Parathyroid adenoma (tissue), 2 donors: ENCODE data around the gene DLD.

Source experiments
- H2AFZ ChIP-seq: fragments of 300-600 bp; sonication (generic); one replicate; pipeline ENCODE4 v1.7.0; 2017; ENCODE audit warnings: antibody characterized with exemption, mild to moderate bottlenecking
- H3K27ac ChIP-seq: fragments of 300-600 bp; sonication (generic); one replicate; pipeline ENCODE4 v1.7.0; 2017
- H3K27me3 ChIP-seq: fragments of 300-600 bp; sonication (generic); one replicate; pipeline ENCODE4 v1.7.0; 2017; ENCODE audit warnings: low read length; ENCODE audit not compliant: control insufficient read depth, insufficient read depth
- H3K36me3 ChIP-seq: fragments of 300-600 bp; sonication (generic); one replicate; pipeline ENCODE4 v1.7.0; 2017; ENCODE audit warnings: low read length; ENCODE audit not compliant: control insufficient read depth, insufficient read depth
- H3K4me1 ChIP-seq: fragments of 300-600 bp; sonication (generic); one replicate; pipeline ENCODE4 v1.7.0; 2017; ENCODE audit warnings: control low read depth
- H3K4me2 ChIP-seq: fragments of 300-600 bp; sonication (generic); one replicate; pipeline ENCODE4 v1.7.0; 2017; ENCODE audit warnings: low read length
- H3K4me3 ChIP-seq: fragments of 300-600 bp; sonication (generic); one replicate; pipeline ENCODE4 v1.7.0; 2017; ENCODE audit warnings: low read depth, low read length
- H3K79me2 ChIP-seq: fragments of 300-600 bp; sonication (generic); one replicate; pipeline ENCODE4 v1.7.0; 2017; ENCODE audit warnings: control low read depth
- H3K9ac ChIP-seq: fragments of 300-600 bp; sonication (generic); one replicate; pipeline ENCODE4 v1.7.0; 2017; ENCODE audit warnings: mild to moderate bottlenecking
- H3K9me3 ChIP-seq: fragments of 300-600 bp; sonication (generic); one replicate; pipeline ENCODE4 v1.7.0; 2017; ENCODE audit warnings: low read length; ENCODE audit not compliant: control insufficient read depth
- TF ChIP-seq, protein P1 (sequence below): fragments of 300-600 bp; sonication (generic); IDR thresholded peaks from one replicate; pipeline ENCODE4 v1.7.0; 2017; ENCODE audit warnings: antibody characterized with exemption, mild to moderate bottlenecking
- donor health status: primary hyperparathyroidism.

DLD gene

DNA sequence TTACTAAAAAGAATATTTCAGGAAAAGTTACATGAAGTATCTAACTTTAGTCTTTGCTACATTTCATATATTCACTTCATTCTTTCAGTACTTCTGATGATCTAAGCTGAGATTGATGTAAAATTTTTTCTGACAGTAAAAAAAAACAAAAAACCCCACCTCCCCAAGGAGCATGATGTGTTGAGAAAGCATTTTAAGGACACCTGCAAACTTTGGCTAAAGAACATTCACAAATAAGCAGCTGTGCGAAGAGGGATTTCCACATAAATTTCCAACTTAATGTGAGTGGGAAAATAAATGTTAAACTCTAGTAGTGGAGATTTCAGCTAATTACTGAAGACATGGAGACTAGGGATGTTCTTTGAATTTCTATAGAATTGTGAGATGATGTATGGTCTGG lies 35.5 kb downstream of the DLD start:
- Histone ChIP-seq H3K4me2 (no peak overlapping the region), H3K4me3 (no peak overlapping the region), H3K9ac (no peak overlapping the region), H3K4me1 (no peaks in the 10 kb centered on the region), H3K79me2 (no peaks in the 10 kb centered on the region), H3K9me3 (no peaks in the 10 kb centered on the region), H3K27ac (no peak overlapping the region), H3K27me3 (no peaks in the 10 kb centered on the region), H2AFZ (no peak overlapping the region), H3K36me3 (no peaks in the 10 kb centered on the region)
- TF ChIP-seq, protein P1, sequence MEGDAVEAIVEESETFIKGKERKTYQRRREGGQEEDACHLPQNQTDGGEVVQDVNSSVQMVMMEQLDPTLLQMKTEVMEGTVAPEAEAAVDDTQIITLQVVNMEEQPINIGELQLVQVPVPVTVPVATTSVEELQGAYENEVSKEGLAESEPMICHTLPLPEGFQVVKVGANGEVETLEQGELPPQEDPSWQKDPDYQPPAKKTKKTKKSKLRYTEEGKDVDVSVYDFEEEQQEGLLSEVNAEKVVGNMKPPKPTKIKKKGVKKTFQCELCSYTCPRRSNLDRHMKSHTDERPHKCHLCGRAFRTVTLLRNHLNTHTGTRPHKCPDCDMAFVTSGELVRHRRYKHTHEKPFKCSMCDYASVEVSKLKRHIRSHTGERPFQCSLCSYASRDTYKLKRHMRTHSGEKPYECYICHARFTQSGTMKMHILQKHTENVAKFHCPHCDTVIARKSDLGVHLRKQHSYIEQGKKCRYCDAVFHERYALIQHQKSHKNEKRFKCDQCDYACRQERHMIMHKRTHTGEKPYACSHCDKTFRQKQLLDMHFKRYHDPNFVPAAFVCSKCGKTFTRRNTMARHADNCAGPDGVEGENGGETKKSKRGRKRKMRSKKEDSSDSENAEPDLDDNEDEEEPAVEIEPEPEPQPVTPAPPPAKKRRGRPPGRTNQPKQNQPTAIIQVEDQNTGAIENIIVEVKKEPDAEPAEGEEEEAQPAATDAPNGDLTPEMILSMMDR, result no peak

DNA sequence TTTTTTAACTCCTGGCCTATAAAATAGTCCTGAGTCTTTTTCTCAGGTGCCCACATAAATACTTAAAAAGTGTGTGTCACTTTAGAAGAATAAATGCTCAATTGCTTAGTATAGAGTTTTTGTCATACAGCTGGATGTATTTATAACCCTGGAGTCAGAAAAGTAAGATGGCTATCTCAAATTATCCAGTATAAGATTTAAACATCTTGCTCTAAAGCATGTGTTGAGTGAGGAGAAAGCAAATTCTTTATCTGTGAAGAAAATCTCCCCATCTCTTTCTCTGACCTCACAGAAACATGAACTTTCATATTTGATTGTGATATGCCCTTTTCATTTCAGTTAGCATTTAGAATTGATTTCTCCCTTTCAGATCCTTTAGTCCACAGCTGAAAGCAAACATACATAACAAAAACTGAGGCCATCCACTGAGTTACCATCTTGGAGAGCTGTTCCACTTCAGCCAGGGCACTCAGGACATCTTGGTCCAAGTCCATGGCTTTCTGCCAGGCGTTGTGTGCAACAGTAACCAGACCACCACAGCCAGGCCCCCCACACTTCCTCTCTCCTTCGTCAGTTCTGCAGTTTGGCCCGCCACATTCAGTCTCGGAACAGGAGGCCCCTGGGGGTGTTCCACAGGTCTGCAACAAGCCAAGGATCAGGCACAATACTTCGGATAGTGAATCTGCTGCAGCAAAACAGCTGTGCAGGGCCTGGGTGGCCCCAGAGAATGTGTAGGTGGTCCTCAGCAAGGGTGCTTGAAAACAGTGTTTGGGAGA lies 40.9 kb downstream of the DLD start:
- H3K27ac ChIP-seq, result no peak overlapping the region
- H3K4me3 ChIP-seq, result no peak overlapping the region
- no peaks in the 10 kb centered on the region for H3K4me1 ChIP-seq
- TF ChIP-seq, protein P1, result no peak
- no peaks in the 10 kb centered on the region for H3K27me3 ChIP-seq
- no peak overlapping the region for H3K9ac ChIP-seq
- no peak overlapping the region for H2AFZ ChIP-seq
- no peaks in the 10 kb centered on the region for H3K9me3 ChIP-seq
- no peaks in the 10 kb centered on the region for H3K36me3 ChIP-seq
- no peaks in the 10 kb centered on the region for H3K79me2 ChIP-seq
- H3K4me2 ChIP-seq, result no peak overlapping the region

DNA sequence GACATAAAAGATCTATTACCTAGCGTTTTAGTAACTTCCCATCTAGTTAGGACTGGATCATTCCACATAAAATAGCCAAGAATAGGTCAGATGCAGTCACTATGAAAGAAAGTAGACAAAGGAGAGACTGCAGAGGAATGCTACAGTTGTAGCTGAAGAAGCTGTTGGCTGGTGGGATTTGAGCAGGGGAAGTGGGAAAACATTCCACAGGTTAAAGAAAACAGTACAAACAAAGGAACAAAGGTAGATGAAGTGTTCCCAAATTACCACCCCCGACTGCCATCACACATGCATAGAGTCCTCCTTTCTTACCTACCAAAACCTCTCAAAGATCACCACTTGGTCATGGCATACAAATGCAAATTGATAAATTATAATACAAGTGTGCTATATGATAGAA lies 41.8 kb downstream of the DLD start:
- Histone ChIP-seq H3K9me3 (no peaks in the 10 kb centered on the region), H3K27ac (no peak overlapping the region), H3K4me1 (no peaks in the 10 kb centered on the region), H3K9ac (no peak overlapping the region), H3K79me2 (no peaks in the 10 kb centered on the region), H3K36me3 (no peaks in the 10 kb centered on the region), H3K4me2 (no peak overlapping the region), H2AFZ (no peak overlapping the region), H3K4me3 (no peak overlapping the region), H3K27me3 (no peaks in the 10 kb centered on the region)
- TF ChIP-seq, protein P1, result no peak

DNA sequence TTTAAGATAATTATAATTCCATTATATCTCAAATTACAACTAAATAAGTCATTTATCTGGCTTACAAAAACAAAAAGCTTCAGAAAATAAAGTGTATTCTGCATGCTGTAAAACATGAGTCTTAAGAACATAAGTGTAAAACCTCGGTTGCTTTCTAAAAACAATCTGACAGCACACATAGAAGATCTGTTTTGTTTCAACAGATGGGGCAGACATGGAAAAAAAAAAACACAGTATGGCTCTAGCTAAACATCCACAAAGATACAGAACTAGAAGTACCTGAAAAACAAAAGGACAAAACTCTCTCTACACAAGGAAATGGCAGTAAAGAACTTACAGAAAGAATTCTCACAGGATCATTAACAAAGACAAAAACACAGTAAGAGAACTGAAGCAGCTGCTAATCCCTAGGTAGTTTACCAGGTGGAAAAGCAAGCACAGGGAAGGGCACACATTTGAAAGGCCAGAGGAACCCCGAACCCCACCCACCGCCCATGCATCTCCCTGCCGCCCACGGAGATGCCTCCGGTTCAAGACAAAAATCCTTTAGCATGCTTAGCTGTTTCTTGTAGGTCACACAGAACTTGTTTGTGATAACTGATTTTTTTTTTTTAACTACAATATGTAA lies 42.5 kb downstream of the DLD start:
- Histone ChIP-seq H3K27me3 (no peaks in the 10 kb centered on the region), H3K4me2 (no peak overlapping the region), H2AFZ (no peak overlapping the region), H3K36me3 (no peaks in the 10 kb centered on the region), H3K27ac (no peak overlapping the region), H3K9ac (no peak overlapping the region), H3K79me2 (no peaks in the 10 kb centered on the region), H3K4me3 (no peak overlapping the region), H3K4me1 (no peaks in the 10 kb centered on the region), H3K9me3 (no peaks in the 10 kb centered on the region)
- TF ChIP-seq, protein P1, result no peak
